Kidney glomerular epithelial cell (primary cell): Measurements from ENCODE around the gene FRMPD1.
"Not testable (repeated sequence)": the region's sequence is repeated elsewhere in the genome, so short reads cannot be mapped to it uniquely, and the experiment has no call there.

ENCODE experiments used
- DNase-seq: peaks from one replicate; lab custom pipeline; 2025; lab: John Stamatoyannopoulos, UW

FRMPD1 gene

DNA sequence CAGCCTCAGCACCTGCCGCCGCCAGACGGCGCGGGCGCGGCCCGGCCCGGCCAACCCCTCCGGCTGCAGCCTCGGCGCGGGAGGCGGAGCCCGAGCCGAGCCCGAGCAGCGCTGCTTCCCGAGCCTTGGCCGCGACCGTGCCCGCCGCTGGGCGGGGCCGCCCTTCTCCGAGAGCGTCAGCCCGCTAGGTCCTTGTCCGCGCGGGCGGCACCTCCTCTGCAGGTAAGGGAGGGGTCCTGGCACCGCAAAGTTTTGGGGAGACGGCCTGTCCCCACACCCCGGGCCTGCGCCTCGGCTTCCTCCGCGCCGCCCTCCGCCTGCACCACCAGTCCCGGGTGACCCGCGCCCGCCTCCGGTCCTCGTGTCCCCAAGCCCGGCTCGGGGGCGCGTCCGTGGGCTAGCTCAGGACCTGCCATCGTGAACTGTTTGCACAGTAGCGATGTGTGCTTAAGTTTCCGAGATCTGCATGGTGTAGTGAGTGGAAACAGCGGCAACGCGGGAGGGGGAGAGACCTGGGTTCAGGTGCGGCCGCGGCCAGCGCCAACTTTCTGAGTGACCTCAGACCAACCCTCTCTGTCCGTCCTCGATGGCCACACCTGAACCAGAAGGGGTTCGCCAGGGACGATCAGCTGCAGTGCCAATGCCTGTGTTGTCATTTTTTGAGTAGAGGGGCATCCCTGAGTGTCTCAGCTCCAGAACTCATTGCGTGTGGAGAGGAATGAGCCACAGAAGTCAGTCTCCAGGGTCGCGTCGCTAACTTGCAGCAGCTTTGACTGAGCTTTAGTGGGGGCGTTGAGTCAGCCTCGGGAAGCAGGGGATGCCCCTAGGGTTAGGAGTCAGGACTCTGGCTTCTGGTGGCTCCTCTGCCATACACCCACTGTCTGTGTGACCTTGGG is at the start of gene FRMPD1:
Gene FRMPD1 (plus strand): TSS at position 82 of the 896 bp plus-strand sequence. CDS start 41,688 bp downstream, outside the sequence.
- peak; percentile 9 for DNase-seq

- DNase-seq = not testable (repeated sequence)
Measured at GRCh38 chr9:37602061-37602460, 48.7 kb upstream of the FRMPD1 start.

DNA sequence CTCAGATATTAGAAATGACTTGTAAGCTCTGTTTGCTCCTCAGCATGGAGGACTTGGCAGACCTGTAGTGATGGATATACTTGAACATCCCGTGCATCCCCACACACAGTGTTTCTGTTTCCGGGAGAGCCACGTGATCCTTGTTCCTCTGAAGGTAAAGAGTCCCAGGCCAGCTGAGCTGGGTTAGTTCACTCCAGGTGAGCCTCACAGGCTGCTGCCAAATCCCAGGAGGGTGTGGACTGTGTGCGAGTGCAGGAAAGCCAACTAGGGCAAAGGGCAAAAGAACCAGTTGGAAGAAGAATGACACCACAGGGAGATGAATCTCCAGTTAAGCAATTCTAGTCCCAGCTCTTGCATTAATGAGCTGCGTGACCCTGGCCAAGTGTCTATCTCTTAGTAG is 47.9 kb upstream of the FRMPD1 start:
- no peak for DNase-seq

DNA sequence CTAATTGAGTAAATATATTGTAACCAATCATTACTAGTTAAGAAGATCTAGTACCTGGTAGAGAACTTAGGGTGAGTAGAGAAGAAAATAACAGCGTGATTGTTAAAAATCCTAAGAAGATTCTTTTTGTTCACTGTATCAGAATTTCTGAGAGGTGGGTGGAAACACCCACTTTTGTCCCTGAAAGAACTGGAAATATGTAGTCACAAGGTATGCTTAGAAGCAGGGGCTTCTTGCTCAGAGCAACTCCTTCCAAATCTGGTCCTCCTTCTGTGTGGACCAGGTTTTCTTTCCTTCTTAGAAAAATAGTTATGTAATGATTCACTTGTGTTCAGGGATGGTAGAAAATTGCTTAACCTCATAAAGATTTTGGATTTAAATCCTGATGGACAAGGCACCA is 46.5 kb upstream of the FRMPD1 start:
- DNase-seq = no peak

GRCh38 chr9:37608250-37608649 is 42.5 kb upstream of the FRMPD1 start:
- DNase-seq = no peak

- DNase-seq = no peak
Measured at GRCh38 chr9:37609735-37610397, 40.9 kb upstream of the FRMPD1 start.

DNA sequence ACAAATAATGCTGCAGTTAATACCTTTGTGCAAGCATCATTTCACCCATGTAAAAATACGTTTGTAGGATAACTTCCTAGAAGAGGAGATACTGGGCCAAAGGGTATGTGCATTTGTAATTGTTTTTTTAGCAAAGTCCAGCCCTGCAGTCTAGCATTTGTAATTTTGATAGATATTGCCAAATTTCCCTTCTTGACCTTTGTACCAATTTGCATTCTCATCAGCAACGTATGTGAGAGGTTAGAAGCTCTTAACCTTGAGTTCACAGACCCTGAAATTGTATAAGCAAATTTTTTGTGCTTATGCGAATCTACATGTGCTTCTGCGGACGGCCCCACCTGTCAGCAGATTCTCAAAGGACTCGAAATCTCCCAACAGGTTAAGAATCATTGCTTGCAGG is 39.7 kb upstream of the FRMPD1 start:
- DNase-seq = no peak

- no peak for DNase-seq
Measured at GRCh38 chr9:37611961-37612360, 38.8 kb upstream of the FRMPD1 start.

- no peak for DNase-seq
Measured at GRCh38 chr9:37617161-37617560, 33.6 kb upstream of the FRMPD1 start.

GRCh38 chr9:37617832-37618231 is 32.9 kb upstream of the FRMPD1 start:
- no peak for DNase-seq

- no peak for DNase-seq
Measured at GRCh38 chr9:37618817-37619216, 31.9 kb upstream of the FRMPD1 start.

DNA sequence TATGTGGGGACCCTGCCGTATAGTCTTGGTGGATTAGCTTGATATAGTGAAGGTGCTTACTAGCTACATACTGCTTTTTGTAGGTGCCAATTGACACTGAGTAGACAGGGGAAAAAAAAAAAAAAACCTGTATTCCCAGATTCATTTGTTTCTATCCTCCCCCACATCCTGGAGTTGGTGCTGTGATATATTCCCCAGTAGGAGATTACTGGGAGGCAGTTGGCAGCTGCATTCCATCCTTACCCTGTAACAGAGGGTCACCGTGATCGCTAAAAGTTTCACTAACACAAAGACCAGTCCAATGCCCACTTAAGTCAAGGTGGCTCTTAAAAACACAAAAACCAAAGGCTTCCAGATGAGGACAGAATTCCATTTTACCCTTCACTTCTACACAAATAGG is 30.9 kb upstream of the FRMPD1 start:
- no peak for DNase-seq

GRCh38 chr9:37620396-37620795 is 30.4 kb upstream of the FRMPD1 start:
- no peak for DNase-seq

DNA sequence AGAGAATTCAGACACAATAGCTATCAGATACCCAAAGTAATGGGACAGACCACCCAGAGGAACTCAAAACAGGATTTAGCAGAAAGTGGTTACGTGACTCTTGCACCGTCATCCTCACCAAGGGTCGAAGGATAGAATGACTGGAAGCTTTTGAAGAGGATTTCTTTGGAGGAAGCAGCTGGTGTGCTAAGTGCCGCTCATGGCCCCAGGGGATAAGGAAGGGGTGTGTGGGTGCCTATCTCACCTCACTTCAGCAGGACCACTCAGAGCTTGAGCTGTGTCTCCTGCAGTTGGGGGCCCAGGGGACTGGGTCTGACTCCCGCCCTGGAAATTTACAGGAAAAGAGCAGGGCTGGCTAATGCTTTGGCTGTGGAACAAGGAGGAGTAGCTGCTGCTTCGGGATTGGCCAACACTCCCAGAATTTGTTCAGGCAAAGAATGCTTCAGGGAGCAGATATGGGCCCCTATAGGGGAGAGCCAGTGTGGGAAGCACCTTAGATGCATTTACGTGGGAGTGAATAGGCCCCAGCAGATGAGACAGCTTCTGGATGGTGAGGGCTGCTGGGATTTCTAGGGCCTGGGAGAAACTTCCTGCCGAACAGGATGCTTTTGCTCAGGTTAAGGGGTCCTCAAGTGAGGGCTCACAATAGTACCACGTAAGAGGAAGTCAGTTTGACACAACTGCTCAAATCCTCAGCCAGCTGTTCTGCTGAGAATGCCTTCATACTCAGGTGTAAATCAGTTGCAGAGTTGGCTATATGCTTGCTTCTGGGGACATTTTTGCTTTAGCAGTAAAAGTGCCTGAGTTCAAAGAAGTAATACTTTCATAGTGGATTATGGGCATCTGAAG is 29.3 kb upstream of the FRMPD1 start:
- DNase-seq = no peak

DNA sequence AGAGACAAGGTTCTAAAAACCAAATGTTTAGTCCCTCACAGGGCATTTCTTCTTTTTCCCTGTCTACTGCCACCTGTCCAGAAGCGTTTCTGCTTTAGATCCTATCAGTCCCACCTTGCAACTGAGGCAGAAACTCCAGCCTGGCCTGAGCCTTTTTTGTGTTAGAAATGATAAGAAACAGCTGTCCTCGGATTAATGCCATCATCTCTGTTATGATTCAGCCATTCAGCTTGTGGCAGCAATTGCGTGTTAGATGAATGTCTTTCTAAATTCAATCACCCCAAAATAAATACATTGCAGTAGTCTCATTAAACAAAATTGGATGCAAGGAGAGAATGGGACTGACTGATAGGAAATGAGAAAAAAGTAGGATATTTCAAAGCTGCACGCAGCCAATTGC is 28.3 kb upstream of the FRMPD1 start:
- no peak for DNase-seq

DNA sequence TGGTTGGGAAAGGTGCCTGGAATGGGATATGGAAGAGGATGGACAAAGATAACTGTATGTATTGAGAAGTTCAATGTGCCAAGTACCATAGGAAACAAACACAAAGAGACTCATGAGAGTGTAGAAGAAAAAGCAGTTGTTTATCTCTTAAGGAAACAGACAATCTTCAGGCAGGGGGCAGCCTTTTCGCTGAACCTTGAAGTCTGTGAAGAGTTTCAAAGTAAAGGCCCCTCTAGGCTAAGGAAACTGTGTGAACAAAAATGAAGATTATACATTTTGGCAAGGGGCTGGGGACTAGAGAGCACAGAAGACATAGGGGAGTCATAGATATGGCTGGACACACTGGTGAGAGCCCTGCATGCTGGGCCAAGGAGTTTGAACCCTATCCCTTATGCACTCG is 27.5 kb upstream of the FRMPD1 start:
- DNase-seq = no peak

- DNase-seq = no peak
Measured at GRCh38 chr9:37624073-37624472, 26.7 kb upstream of the FRMPD1 start.

DNA sequence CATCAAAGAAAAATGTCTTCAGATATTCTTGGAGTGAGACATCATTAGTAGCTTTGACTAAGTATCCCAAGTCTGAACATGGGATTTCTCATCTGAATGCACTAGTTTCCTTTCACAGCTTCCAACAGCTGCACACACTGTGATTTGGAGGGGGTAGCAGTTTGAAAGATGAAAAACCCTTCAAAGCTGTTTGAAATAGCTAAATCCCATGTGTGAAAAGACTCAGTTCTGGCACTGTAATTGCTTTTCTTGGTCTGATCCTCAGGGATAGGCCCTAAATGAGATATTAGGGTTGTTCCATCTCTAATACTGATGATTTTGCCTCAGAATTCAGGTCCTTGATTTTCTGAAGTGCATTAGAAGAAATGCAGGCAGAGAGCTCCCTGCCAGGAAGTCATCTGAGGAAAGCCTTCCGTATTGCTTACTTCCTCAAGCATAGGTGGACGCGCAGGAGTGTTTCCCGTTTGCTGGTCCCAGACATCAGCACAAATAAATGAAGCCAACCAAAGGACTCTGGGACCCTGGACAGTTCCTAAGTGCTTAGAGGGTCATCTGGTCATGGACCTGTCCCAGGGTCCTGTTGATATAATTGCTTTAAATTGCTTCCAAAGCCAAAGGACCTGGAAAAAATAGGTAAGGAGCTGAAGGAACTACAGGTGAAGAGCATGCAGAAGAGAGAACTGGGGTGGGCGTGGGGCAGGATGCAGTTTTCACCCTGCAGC is 25.6 kb upstream of the FRMPD1 start:
- no peak for DNase-seq

- DNase-seq = no peak
Measured at GRCh38 chr9:37625758-37626147, 25.0 kb upstream of the FRMPD1 start.

- DNase-seq = no peak
Measured at GRCh38 chr9:37626708-37627292, 24.0 kb upstream of the FRMPD1 start.

GRCh38 chr9:37632479-37632878 is 18.3 kb upstream of the FRMPD1 start:
- no peak for DNase-seq
